ENCODE results near the gene IL18RAP. TPM values are rescaled to one million over a fixed set of nuclear protein-coding genes. Genes with fewer than 3 reads are reported as not detected.

IL18RAP gene
- total and polyA plus RNA-seq, 2 donors from 2014 or later = 2.0 TPM; not detected in 1

- Histone ChIP-seq H3K27me3 (ENCODE audit: control insufficient read depth, insufficient read depth, low read length) (no peaks in the 10 kb centered on the region), H3K27ac (ENCODE audit: low read depth in 2 of 2, low read length in 2 of 2) (no peak overlapping the region), H3K4me3 (ENCODE audit: low read length in 3 of 3) (no peak overlapping the region), H3K4me1 (ENCODE audit: control insufficient read depth in 2 of 3, insufficient read depth in 2 of 3, low read depth in 1 of 3, low read length in 3 of 3) (no peaks in the 10 kb centered on the region), H3K9ac (ENCODE audit: low read length in 3 of 3) (no peak overlapping the region), H3K9me3 (ENCODE audit: control insufficient read depth in 2 of 3, insufficient read depth in 1 of 3, low read length in 3 of 3) (no peaks in the 10 kb centered on the region), H3K36me3 (ENCODE audit: control insufficient read depth in 2 of 3, insufficient read depth in 3 of 3, low read length in 3 of 3) (no peaks in the 10 kb centered on the region)
- intact Hi-C loops (cut with DNase I) = no loop called here
- FAIRE-seq = peak; percentile 68
- no peak for DNase-seq
- TF ChIP-seq CTCF (IDR thresholded peaks at IDR 0.05; ENCODE audit: borderline replicate concordance, extremely low read depth, insufficient read depth) = no peak
These were observed 5.0 kb upstream of the IL18RAP start for GRCh38 chr2:102417946-102418345.

GRCh38 chr2:102418421-102418961 is 4.5 kb upstream of the IL18RAP start:
- H3K4me3 ChIP-seq (ENCODE audit: low read length in 3 of 3) = no peak overlapping the region
- H3K36me3 ChIP-seq (ENCODE audit: control insufficient read depth in 2 of 3, insufficient read depth in 3 of 3, low read length in 3 of 3) = no peaks in the 10 kb centered on the region
- no peak overlapping the region for H3K9ac ChIP-seq (ENCODE audit: low read length in 3 of 3)
- no peak overlapping the region for H3K27ac ChIP-seq (ENCODE audit: low read depth in 2 of 2, low read length in 2 of 2)
- DNase-seq (no peak), FAIRE-seq (no peak)
- H3K4me1 ChIP-seq (ENCODE audit: control insufficient read depth in 2 of 3, insufficient read depth in 2 of 3, low read depth in 1 of 3, low read length in 3 of 3) = no peaks in the 10 kb centered on the region
- H3K27me3 ChIP-seq (ENCODE audit: control insufficient read depth, insufficient read depth, low read length) = no peaks in the 10 kb centered on the region
- no peaks in the 10 kb centered on the region for H3K9me3 ChIP-seq (ENCODE audit: control insufficient read depth in 2 of 3, insufficient read depth in 1 of 3, low read length in 3 of 3)
- intact Hi-C loops (cut with DNase I) = no loop called here
- no peak for TF ChIP-seq CTCF (IDR thresholded peaks at IDR 0.05; ENCODE audit: borderline replicate concordance, extremely low read depth, insufficient read depth)

GRCh38 chr2:102420290-102420689 is 2.7 kb upstream of the IL18RAP start:
- Histone ChIP-seq H3K9ac (ENCODE audit: low read length in 3 of 3) (no peak overlapping the region), H3K36me3 (ENCODE audit: control insufficient read depth in 2 of 3, insufficient read depth in 3 of 3, low read length in 3 of 3) (no peaks in the 10 kb centered on the region), H3K9me3 (ENCODE audit: control insufficient read depth in 2 of 3, insufficient read depth in 1 of 3, low read length in 3 of 3) (no peaks in the 10 kb centered on the region), H3K4me3 (ENCODE audit: low read length in 3 of 3) (no peak overlapping the region), H3K4me1 (ENCODE audit: control insufficient read depth in 2 of 3, insufficient read depth in 2 of 3, low read depth in 1 of 3, low read length in 3 of 3) (no peaks in the 10 kb centered on the region), H3K27ac (ENCODE audit: low read depth in 2 of 2, low read length in 2 of 2) (no peak overlapping the region), H3K27me3 (ENCODE audit: control insufficient read depth, insufficient read depth, low read length) (no peaks in the 10 kb centered on the region)
- intact Hi-C loops (cut with DNase I) = no loop called here
- TF ChIP-seq CTCF (IDR thresholded peaks at IDR 0.05; ENCODE audit: borderline replicate concordance, extremely low read depth, insufficient read depth) = no peak
- DNase-seq = no peak
- FAIRE-seq = no peak
